H9 (cell line): ENCODE results near the gene CHAMP1. TPM values are rescaled to one million over a fixed set of nuclear protein-coding genes. Genes with fewer than 3 reads are reported as not detected.

Experiments used
- DNase-seq: peaks from one replicate; pipeline ENCODE4 v3.0.0-alpha.2; 2017
- H2AFZ ChIP-seq: one replicate; pipeline ENCODE4 v1.6.1; 2013; ENCODE audit warnings: mild to moderate bottlenecking, low read length, control low read depth, moderate library complexity
- H2AK5ac ChIP-seq: 2 replicates; pipeline ENCODE4 v1.6.1; 2013; ENCODE audit warnings: low read length, control low read depth, mixed read lengths; ENCODE audit not compliant: insufficient read length
- H2BK120ac ChIP-seq: one replicate; pipeline ENCODE4 v1.6.1; 2013; ENCODE audit warnings: low read depth, mild to moderate bottlenecking, low read length, control low read depth, inconsistent platforms; ENCODE audit not compliant: poor library complexity, severe bottlenecking
- H2BK12ac ChIP-seq: 2 replicates; pipeline ENCODE4 v1.6.1; 2013; ENCODE audit warnings: low read length, control low read depth, mixed read lengths, low read depth; ENCODE audit not compliant: insufficient read length
- H2BK15ac ChIP-seq: 2 replicates; pipeline ENCODE4 v1.6.1; 2013; ENCODE audit warnings: low read depth, low read length, control low read depth
- H2BK20ac ChIP-seq: one replicate; pipeline ENCODE4 v1.6.1; 2013; ENCODE audit warnings: low read depth, mild to moderate bottlenecking, low read length, control low read depth, inconsistent platforms; ENCODE audit not compliant: poor library complexity, severe bottlenecking
- H2BK5ac ChIP-seq: 2 replicates; pipeline ENCODE4 v1.6.1; 2013; ENCODE audit warnings: low read length, control low read depth, mixed read lengths; ENCODE audit not compliant: insufficient read length
- H3K14ac ChIP-seq: 2 replicates; pipeline ENCODE4 v1.6.1; 2013; ENCODE audit warnings: low read length, control low read depth; ENCODE audit not compliant: insufficient read depth
- H3K18ac ChIP-seq: 2 replicates; pipeline ENCODE4 v1.6.1; 2013; ENCODE audit warnings: low read depth, mild to moderate bottlenecking, mixed read lengths, low read length, control low read depth; ENCODE audit not compliant: insufficient read length
- H3K23ac ChIP-seq: 2 replicates; pipeline ENCODE4 v1.6.1; 2013; ENCODE audit warnings: low read length, control low read depth, mixed read lengths, low read depth; ENCODE audit not compliant: insufficient read length
- H3K23me2 ChIP-seq: 2 replicates; pipeline ENCODE4 v1.6.1; 2013; ENCODE audit warnings: low read depth, mild to moderate bottlenecking, mixed read lengths, low read length, control low read depth; ENCODE audit not compliant: insufficient read length, poor library complexity, severe bottlenecking
- H3K27ac ChIP-seq: 2 replicates; pipeline ENCODE4 v1.5.1; 2013; ENCODE audit warnings: low read length, control low read depth, mixed read lengths, low read depth; ENCODE audit not compliant: insufficient read length
- H3K27me3 ChIP-seq: 2 replicates; pipeline ENCODE4 v1.6.1; 2013; ENCODE audit warnings: low read length, control low read depth, inconsistent platforms; ENCODE audit not compliant: insufficient read depth
- H3K4ac ChIP-seq: 2 replicates; pipeline ENCODE4 v1.6.1; 2013; ENCODE audit warnings: low read depth, mild to moderate bottlenecking, control low read depth, inconsistent platforms, low read length, moderate library complexity
- H3K4me1 ChIP-seq: 2 replicates; pipeline ENCODE4 v1.6.1; 2013; ENCODE audit warnings: low read length, control low read depth, inconsistent platforms; ENCODE audit not compliant: insufficient read depth
- H3K4me2 ChIP-seq: 2 replicates; pipeline ENCODE4 v1.6.1; 2013; ENCODE audit warnings: low read length, control low read depth, mixed read lengths; ENCODE audit not compliant: insufficient read length, insufficient read depth
- H3K56ac ChIP-seq: 2 replicates; pipeline ENCODE4 v1.6.1; 2013; ENCODE audit warnings: low read depth, mild to moderate bottlenecking, mixed read lengths, low read length, control low read depth; ENCODE audit not compliant: insufficient read length
- H3K79me1 ChIP-seq: 2 replicates; pipeline ENCODE4 v1.6.1; 2013; ENCODE audit warnings: low read depth, mild to moderate bottlenecking, moderate library complexity, low read length, control low read depth, inconsistent platforms; ENCODE audit not compliant: insufficient read depth, poor library complexity, severe bottlenecking
- H3K79me2 ChIP-seq: 2 replicates; pipeline ENCODE4 v1.6.1; 2013; ENCODE audit warnings: low read length, control low read depth, inconsistent platforms; ENCODE audit not compliant: insufficient read depth
- H3K9ac ChIP-seq: 2 replicates; pipeline ENCODE4 v1.6.1; 2013; ENCODE audit warnings: low read length, control low read depth, mixed read lengths; ENCODE audit not compliant: insufficient read length; ENCODE audit errors: extremely low read depth
- H3K9me3 ChIP-seq: one replicate; pipeline ENCODE4 v1.6.1; 2013; ENCODE audit warnings: low read depth, low read length, inconsistent platforms; ENCODE audit not compliant: control insufficient read depth
- H3T11ph ChIP-seq: one replicate; pipeline ENCODE4 v1.6.1; 2013; ENCODE audit warnings: mild to moderate bottlenecking, low read length, control low read depth, inconsistent platforms
- H4K20me1 ChIP-seq: one replicate; pipeline ENCODE4 v1.6.1; 2013; ENCODE audit not compliant: control insufficient read depth, insufficient read length, insufficient read depth
- H4K5ac ChIP-seq: 2 replicates; pipeline ENCODE4 v1.6.1; 2013; ENCODE audit warnings: low read depth, mild to moderate bottlenecking, mixed read lengths, low read length, control low read depth; ENCODE audit not compliant: insufficient read length
- H4K8ac ChIP-seq: replicated peaks from 2 replicates; pipeline ENCODE4 v1.6.1; 2013; ENCODE audit warnings: low read length, control low read depth, mixed read lengths, low read depth; ENCODE audit not compliant: insufficient read length
- H4K91ac ChIP-seq: 2 replicates; pipeline ENCODE4 v1.6.1; 2013; ENCODE audit warnings: low read depth, mild to moderate bottlenecking, moderate library complexity, mixed read lengths, low read length, control low read depth; ENCODE audit not compliant: insufficient read length
- H3K27ac Mint-ChIP-seq, 3 experiments: 2 replicates in 2 of 3; 3 replicates in 1 of 3; pipeline ENCODE4 v1.8.0; 2020 to 2021; ENCODE audit warnings: mixed read lengths in 3 of 3, mild to moderate bottlenecking in 1 of 3, moderate library complexity in 1 of 3
- H3K27me3 Mint-ChIP-seq: 2 replicates; pipeline ENCODE4 v1.8.0; 2021; ENCODE audit warnings: low read depth, mild to moderate bottlenecking, moderate library complexity, mixed read lengths
- H3K36me3 Mint-ChIP-seq, 3 experiments: 2 replicates in 2 of 3; 3 replicates in 1 of 3; pipeline ENCODE4 v1.8.0; 2020 to 2021; ENCODE audit warnings: low read depth in 3 of 3, mixed read lengths in 3 of 3; ENCODE audit not compliant: insufficient read depth in 1 of 3
- H3K4me1 Mint-ChIP-seq, 2 experiments: 2 replicates each; pipeline ENCODE4 v1.8.0; 2020; ENCODE audit warnings: mixed read lengths in 2 of 2
- H3K4me3 Mint-ChIP-seq, 2 experiments: 2 replicates in 1 of 2; 3 replicates in 1 of 2; pipeline ENCODE4 v1.8.0; 2020 to 2021; ENCODE audit warnings: mild to moderate bottlenecking in 2 of 2, mixed read lengths in 2 of 2, moderate library complexity in 1 of 2
- H3K9me3 Mint-ChIP-seq, 2 experiments: 2 replicates in 1 of 2; 3 replicates in 1 of 2; pipeline ENCODE4 v1.8.0; 2020; ENCODE audit warnings: mild to moderate bottlenecking in 2 of 2, mixed read lengths in 2 of 2, moderate library complexity in 1 of 2
- WGBS: extraction: QIAGEN DNeasy Blood & Tissue Kit; methylation state at CpG from one replicate; pipeline ENCODE4 v1.1.7; 2013; ENCODE audit warnings: missing lambda C conversion rate, low lambda C conversion rate, mixed read lengths; ENCODE audit not compliant: insufficient read length; ENCODE audit errors: extremely low coverage; 5-methylcytosine and 5-hydroxymethylcytosine counted together
- total RNA-seq: library from RNA; stranded (reverse); gene quantifications from 2 replicates; pipeline ENCODE4 v1.2.1, GENCODE V29; 2021
- TF ChIP-seq, protein P1 (sequence below): fragments of 200-600 bp; sonication (generic); conservative IDR thresholded peaks from 3 replicates; pipeline ENCODE4 v1.8.0; 2021; ENCODE audit warnings: antibody characterized with exemption, mild to moderate bottlenecking

Gene CHAMP1
- total RNA-seq, 1 experiment from 2014 or later = 62.1 TPM

GRCh38 chr13:114296902-114297301, 17.4 kb upstream of the CHAMP1 start:
- no peak overlapping the region for H3K4ac ChIP-seq
- H3K9ac ChIP-seq = no peak overlapping the region
- no peak overlapping the region for H3K18ac ChIP-seq
- no peak overlapping the region for H3T11ph ChIP-seq
- H3K14ac ChIP-seq = no peak overlapping the region
- H3K79me2 ChIP-seq = no peaks in the 10 kb centered on the region; the same call in 1 of the 2 replicates
- no peak overlapping the region for H2AFZ ChIP-seq
- H2BK12ac ChIP-seq = no peak overlapping the region
- no peak overlapping the region for H3K27ac ChIP-seq
- no peak overlapping the region for H2BK20ac ChIP-seq
- Mint-ChIP-seq H3K36me3 (peaks cover 43 to 85% (median 64%) of the 10 kb centered on the region in 3 experiments), H3K4me1 (no peaks in the 10 kb centered on the region), H3K27me3 (no peaks in the 10 kb centered on the region), H3K9me3 (no peaks in the 10 kb centered on the region), H3K4me3 (no peak overlapping the region), H3K27ac (no peak overlapping the region)
- no peak overlapping the region for H3K4me2 ChIP-seq
- H4K8ac ChIP-seq = no peak overlapping the region
- no peak overlapping the region for H3K23ac ChIP-seq
- H3K4me1 ChIP-seq = no peaks in the 10 kb centered on the region
- no peak overlapping the region for H2BK5ac ChIP-seq
- no peaks in the 10 kb centered on the region for H3K23me2 ChIP-seq
- TF ChIP-seq, protein P1, sequence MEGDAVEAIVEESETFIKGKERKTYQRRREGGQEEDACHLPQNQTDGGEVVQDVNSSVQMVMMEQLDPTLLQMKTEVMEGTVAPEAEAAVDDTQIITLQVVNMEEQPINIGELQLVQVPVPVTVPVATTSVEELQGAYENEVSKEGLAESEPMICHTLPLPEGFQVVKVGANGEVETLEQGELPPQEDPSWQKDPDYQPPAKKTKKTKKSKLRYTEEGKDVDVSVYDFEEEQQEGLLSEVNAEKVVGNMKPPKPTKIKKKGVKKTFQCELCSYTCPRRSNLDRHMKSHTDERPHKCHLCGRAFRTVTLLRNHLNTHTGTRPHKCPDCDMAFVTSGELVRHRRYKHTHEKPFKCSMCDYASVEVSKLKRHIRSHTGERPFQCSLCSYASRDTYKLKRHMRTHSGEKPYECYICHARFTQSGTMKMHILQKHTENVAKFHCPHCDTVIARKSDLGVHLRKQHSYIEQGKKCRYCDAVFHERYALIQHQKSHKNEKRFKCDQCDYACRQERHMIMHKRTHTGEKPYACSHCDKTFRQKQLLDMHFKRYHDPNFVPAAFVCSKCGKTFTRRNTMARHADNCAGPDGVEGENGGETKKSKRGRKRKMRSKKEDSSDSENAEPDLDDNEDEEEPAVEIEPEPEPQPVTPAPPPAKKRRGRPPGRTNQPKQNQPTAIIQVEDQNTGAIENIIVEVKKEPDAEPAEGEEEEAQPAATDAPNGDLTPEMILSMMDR = no peak
- no peaks in the 10 kb centered on the region for H3K9me3 ChIP-seq
- H3K56ac ChIP-seq = no peak overlapping the region
- H2BK120ac ChIP-seq = no peak overlapping the region
- no peaks in the 10 kb centered on the region for H4K20me1 ChIP-seq
- no peaks in the 10 kb centered on the region for H3K79me1 ChIP-seq
- H2AK5ac ChIP-seq = no peak overlapping the region
- WGBS = no CpG with 5 or more reads among the region's 5 CpGs
- H4K91ac ChIP-seq = no peak overlapping the region
- no peak overlapping the region for H2BK15ac ChIP-seq
- no peak for DNase-seq
- H3K27me3 ChIP-seq = no peaks in the 10 kb centered on the region
- H4K5ac ChIP-seq = no peak overlapping the region
